GM12878 (cell line): ENCODE measurements around the gene AP4E1. TPM values are rescaled to one million over a fixed set of nuclear protein-coding genes. Genes with fewer than 3 reads are reported as not detected.

ENCODE experiments used
- CHD1 ChIP-seq: IDR thresholded peaks from 2 replicates; pipeline ENCODE4 v1.6.1; 2012; ENCODE audit warnings: low read depth, low read length, improper control_type of control experiment
- EED ChIP-seq: sonication (generic); IDR thresholded peaks from 2 replicates; pipeline ENCODE4 v1.6.1; 2016; ENCODE audit warnings: antibody characterized with exemption, low read depth
- ESRRA ChIP-seq: IDR thresholded peaks from 2 replicates; pipeline ENCODE4 v1.6.1; 2012; ENCODE audit warnings: mild to moderate bottlenecking, low read length, improper control_type of control experiment
- EZH2 ChIP-seq: IDR thresholded peaks from 2 replicates; pipeline ENCODE4 v1.6.1; 2012; ENCODE audit warnings: low read depth, mild to moderate bottlenecking, control low read depth, inconsistent platforms, low read length, borderline replicate concordance; ENCODE audit not compliant: control insufficient read depth
- HDGF ChIP-seq: fragments of 450-650 bp; IDR thresholded peaks from 2 replicates; pipeline ENCODE4 v1.6.1; 2016; ENCODE audit warnings: antibody characterized with exemption
- IKZF2 ChIP-seq, 2 experiments: fragments of 450-650 bp; IDR thresholded peaks; 2 replicates each; pipeline ENCODE4 v1.6.1; 2017; ENCODE audit warnings: mild to moderate bottlenecking in 2 of 2, moderate library complexity in 2 of 2
- IRF4 ChIP-seq: IDR thresholded peaks from 2 replicates; pipeline ENCODE4 v1.6.1; 2011; ENCODE audit warnings: low read depth, low read length
- JUND ChIP-seq: IDR thresholded peaks from 2 replicates; pipeline ENCODE4 v1.6.1; 2012; ENCODE audit warnings: low read depth, mild to moderate bottlenecking, low read length, improper control_type of control experiment, moderate library complexity
- KLF5 ChIP-seq: fragments of 450-650 bp; IDR thresholded peaks from 2 replicates; pipeline ENCODE4 v1.6.1; 2014; ENCODE audit warnings: mild to moderate bottlenecking; ENCODE audit not compliant: partially characterized antibody
- MEF2B ChIP-seq: fragments of 450-650 bp; IDR thresholded peaks from 2 replicates; pipeline ENCODE4 v1.6.1; 2018; ENCODE audit warnings: mild to moderate bottlenecking, moderate library complexity; ENCODE audit not compliant: partially characterized antibody, poor library complexity, severe bottlenecking
- MYC ChIP-seq: IDR thresholded peaks from 2 replicates; pipeline ENCODE4 v1.6.1; 2011; ENCODE audit warnings: mild to moderate bottlenecking, low read length, moderate library complexity, inconsistent platforms; ENCODE audit not compliant: insufficient read depth, insufficient replicate concordance, insufficient read length, severe bottlenecking
- NFIC ChIP-seq: IDR thresholded peaks from 2 replicates; pipeline ENCODE4 v1.6.1; 2012; ENCODE audit warnings: low read depth, mild to moderate bottlenecking, inconsistent platforms, low read length, moderate library complexity
- NFYA ChIP-seq: IDR thresholded peaks from 2 replicates; pipeline ENCODE4 v1.6.1; 2011; ENCODE audit warnings: low read depth, mild to moderate bottlenecking, low read length, improper control_type of control experiment, borderline replicate concordance
- NR2C1 ChIP-seq: fragments of 450-650 bp; IDR thresholded peaks from 2 replicates; pipeline ENCODE4 v1.6.1; 2017; ENCODE audit warnings: antibody characterized with exemption, mild to moderate bottlenecking, moderate library complexity
- NR2F1 ChIP-seq: fragments of 450-650 bp; conservative IDR thresholded peaks from 2 replicates; pipeline ENCODE4 v1.6.1; 2017; ENCODE audit warnings: mild to moderate bottlenecking
- POLR2A ChIP-seq: IDR thresholded peaks from 2 replicates; pipeline ENCODE4 v1.6.1; 2011; ENCODE audit warnings: low read depth, mild to moderate bottlenecking, low read length
- RCOR1 ChIP-seq: conservative IDR thresholded peaks from 2 replicates; pipeline ENCODE4 v1.6.1; 2012; ENCODE audit warnings: low read depth, low read length, improper control_type of control experiment
- SMAD5 ChIP-seq: IDR thresholded peaks from 2 replicates; pipeline ENCODE4 v1.6.1; 2016; ENCODE audit warnings: antibody characterized with exemption, low read depth
- SP1 ChIP-seq: IDR thresholded peaks from one replicate; pipeline ENCODE4 v1.6.1; 2011; ENCODE audit warnings: low read depth, low read length
- YY1 ChIP-seq: IDR thresholded peaks from 2 replicates; pipeline ENCODE4 v1.6.1; 2011; ENCODE audit warnings: low read depth, mild to moderate bottlenecking, low read length
- ZNF217 ChIP-seq: fragments of 450-650 bp; IDR thresholded peaks from 2 replicates; pipeline ENCODE4 v1.6.1; 2017; ENCODE audit warnings: antibody characterized with exemption, mild to moderate bottlenecking
- polyA plus RNA-seq, 11 experiments: library from polyadenylated mRNA; depleted of rRNA in 4 of 11; unstranded in 6 of 11; stranded (reverse) in 5 of 11; fragments of >200 nt; fragmentation: Nextera tagmentation in 4 of 11; fragmentation: Illumina TruSeq in 1 of 11; extraction: Ambion mirVana in 4 of 11; extraction: Trizol in 1 of 11; gene quantifications; 1 replicate in 1 of 11; 2 replicates in 10 of 11; pipeline versions ENCODE4 v1.2.1 to v1.2.3, GENCODE V29; 2011 to 2016; ENCODE audit warnings: inconsistent platforms in 2 of 11, missing spikeins in 2 of 11, low read depth in 1 of 11
- total RNA-seq, 4 experiments: library from RNA; depleted of rRNA in 3 of 4; stranded (reverse); fragments of >200 nt in 3 of 4; fragmentation: Illumina TruSeq in 1 of 4; extraction: Trizol in 1 of 4; gene quantifications; 2 replicates each; pipeline versions ENCODE4 v1.2.1 to v1.2.3, GENCODE V29; 2013 to 2021
- TF ChIP-seq, protein P1 (sequence below): IDR thresholded peaks from 2 replicates; pipeline ENCODE4 v1.6.1; 2011; ENCODE audit warnings: low read depth, low read length, improper control_type of control experiment, borderline replicate concordance
- TF ChIP-seq, protein P2 (sequence below): fragments of 450-650 bp; IDR thresholded peaks from 2 replicates; pipeline ENCODE4 v1.6.1; 2017; ENCODE audit warnings: antibody characterized with exemption, mild to moderate bottlenecking, moderate library complexity
- TF ChIP-seq, protein P3 (sequence below): fragments of 450-650 bp; IDR thresholded peaks from 2 replicates; pipeline ENCODE4 v1.6.1; 2018; ENCODE audit warnings: borderline replicate concordance, mild to moderate bottlenecking; ENCODE audit not compliant: partially characterized antibody
- TF ChIP-seq, protein P4 (sequence below): IDR thresholded peaks from 2 replicates; pipeline ENCODE4 v1.6.1; 2012; ENCODE audit warnings: low read depth, low read length, improper control_type of control experiment

AP4E1 gene
- total and polyA plus RNA-seq, 10 of the 15 experiments (the other 5 are each of a cell fraction or from before 2014, with no cell fraction given), result 1.2 to 11.4 (median 6.7) TPM

DNA sequence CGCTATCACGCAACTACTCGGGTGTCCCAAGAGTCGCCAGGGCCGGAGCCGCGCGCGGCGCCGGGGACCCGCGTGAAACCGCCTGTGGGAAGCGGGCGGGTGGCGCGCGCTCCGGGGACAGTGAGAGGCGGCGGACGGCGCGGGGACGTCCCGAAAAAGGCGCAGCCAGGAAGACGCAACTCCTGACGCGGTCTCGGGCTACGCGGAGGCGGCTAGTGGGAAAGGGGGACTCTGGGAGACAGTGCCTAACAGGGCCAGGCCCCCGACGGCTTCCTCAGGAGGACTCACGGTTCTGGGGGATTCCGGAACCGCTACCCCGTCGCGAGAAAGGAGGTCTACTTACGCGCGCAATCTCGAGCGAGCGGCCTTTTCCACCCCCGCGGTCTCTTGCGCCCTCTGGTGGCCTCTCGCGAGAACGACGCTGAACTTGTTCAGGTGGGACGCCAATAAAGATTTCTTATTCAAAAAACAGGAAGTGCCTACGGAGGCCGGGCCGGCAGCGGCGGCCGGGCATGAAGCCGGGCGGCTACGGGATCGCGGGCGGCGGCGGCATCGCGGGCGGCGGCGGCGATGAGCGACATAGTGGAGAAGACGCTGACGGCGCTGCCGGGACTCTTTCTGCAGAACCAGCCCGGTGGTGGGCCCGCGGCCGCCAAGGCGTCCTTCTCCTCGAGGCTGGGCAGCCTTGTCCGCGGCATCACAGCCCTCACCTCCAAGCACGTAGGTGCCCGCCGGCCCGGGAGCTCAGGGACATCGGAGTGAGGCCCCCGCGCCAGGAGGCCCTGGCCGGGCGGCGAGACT, at the start of gene AP4E1 (continued):
- TF ChIP-seq, protein P1, sequence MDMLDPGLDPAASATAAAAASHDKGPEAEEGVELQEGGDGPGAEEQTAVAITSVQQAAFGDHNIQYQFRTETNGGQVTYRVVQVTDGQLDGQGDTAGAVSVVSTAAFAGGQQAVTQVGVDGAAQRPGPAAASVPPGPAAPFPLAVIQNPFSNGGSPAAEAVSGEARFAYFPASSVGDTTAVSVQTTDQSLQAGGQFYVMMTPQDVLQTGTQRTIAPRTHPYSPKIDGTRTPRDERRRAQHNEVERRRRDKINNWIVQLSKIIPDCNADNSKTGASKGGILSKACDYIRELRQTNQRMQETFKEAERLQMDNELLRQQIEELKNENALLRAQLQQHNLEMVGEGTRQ, result no peak
- TF ChIP-seq, protein P2, sequence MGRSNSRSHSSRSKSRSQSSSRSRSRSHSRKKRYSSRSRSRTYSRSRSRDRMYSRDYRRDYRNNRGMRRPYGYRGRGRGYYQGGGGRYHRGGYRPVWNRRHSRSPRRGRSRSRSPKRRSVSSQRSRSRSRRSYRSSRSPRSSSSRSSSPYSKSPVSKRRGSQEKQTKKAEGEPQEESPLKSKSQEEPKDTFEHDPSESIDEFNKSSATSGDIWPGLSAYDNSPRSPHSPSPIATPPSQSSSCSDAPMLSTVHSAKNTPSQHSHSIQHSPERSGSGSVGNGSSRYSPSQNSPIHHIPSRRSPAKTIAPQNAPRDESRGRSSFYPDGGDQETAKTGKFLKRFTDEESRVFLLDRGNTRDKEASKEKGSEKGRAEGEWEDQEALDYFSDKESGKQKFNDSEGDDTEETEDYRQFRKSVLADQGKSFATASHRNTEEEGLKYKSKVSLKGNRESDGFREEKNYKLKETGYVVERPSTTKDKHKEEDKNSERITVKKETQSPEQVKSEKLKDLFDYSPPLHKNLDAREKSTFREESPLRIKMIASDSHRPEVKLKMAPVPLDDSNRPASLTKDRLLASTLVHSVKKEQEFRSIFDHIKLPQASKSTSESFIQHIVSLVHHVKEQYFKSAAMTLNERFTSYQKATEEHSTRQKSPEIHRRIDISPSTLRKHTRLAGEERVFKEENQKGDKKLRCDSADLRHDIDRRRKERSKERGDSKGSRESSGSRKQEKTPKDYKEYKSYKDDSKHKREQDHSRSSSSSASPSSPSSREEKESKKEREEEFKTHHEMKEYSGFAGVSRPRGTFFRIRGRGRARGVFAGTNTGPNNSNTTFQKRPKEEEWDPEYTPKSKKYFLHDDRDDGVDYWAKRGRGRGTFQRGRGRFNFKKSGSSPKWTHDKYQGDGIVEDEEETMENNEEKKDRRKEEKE, result 0 out of 2 replicates have a peak, but pooled peaks have one; percentile 10
- TF ChIP-seq IKZF2 (IDR thresholded peaks at IDR 0.05) (peak in 1 of 2 experiments; percentile 67; a peak in 3 of 4 replicates), CHD1 (no peak), JUND (no peak), MYC (no peak), KLF5 (no peak), ESRRA (peak; percentile 57), RCOR1 (peak; percentile 93), MEF2B (no peak), YY1 (peak; percentile 90), ZNF217 (0 out of 2 replicates have a peak, but pooled peaks have one; percentile 69), EED (peak; percentile 67), NFIC (no peak), HDGF (no peak), NFYA (no peak), EZH2 (no peak), POLR2A (peak; percentile 86), NR2C1 (peak; percentile 51), NR2F1 (0 out of 2 replicates have a peak, but pooled peaks have one; percentile 36), SP1 (no peak), IRF4 (no peak), SMAD5 (0 out of 2 replicates have a peak, but pooled peaks have one; percentile 34)
- TF ChIP-seq, protein P3, sequence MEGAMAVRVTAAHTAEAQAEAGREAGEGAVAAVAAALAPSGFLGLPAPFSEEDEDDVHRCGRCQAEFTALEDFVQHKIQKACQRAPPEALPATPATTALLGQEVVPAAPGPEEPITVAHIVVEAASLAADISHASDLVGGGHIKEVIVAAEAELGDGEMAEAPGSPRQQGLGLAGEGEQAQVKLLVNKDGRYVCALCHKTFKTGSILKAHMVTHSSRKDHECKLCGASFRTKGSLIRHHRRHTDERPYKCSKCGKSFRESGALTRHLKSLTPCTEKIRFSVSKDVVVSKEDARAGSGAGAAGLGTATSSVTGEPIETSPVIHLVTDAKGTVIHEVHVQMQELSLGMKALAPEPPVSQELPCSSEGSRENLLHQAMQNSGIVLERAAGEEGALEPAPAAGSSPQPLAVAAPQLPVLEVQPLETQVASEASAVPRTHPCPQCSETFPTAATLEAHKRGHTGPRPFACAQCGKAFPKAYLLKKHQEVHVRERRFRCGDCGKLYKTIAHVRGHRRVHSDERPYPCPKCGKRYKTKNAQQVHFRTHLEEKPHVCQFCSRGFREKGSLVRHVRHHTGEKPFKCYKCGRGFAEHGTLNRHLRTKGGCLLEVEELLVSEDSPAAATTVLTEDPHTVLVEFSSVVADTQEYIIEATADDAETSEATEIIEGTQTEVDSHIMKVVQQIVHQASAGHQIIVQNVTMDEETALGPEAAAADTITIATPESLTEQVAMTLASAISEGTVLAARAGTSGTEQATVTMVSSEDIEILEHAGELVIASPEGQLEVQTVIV, result peak; percentile 53
- TF ChIP-seq, protein P4, sequence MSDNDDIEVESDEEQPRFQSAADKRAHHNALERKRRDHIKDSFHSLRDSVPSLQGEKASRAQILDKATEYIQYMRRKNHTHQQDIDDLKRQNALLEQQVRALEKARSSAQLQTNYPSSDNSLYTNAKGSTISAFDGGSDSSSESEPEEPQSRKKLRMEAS, result no peak; the same call in 1 of the 2 replicates
